ENCODE measurements around the gene AKT2.

Gene AKT2

DNA sequence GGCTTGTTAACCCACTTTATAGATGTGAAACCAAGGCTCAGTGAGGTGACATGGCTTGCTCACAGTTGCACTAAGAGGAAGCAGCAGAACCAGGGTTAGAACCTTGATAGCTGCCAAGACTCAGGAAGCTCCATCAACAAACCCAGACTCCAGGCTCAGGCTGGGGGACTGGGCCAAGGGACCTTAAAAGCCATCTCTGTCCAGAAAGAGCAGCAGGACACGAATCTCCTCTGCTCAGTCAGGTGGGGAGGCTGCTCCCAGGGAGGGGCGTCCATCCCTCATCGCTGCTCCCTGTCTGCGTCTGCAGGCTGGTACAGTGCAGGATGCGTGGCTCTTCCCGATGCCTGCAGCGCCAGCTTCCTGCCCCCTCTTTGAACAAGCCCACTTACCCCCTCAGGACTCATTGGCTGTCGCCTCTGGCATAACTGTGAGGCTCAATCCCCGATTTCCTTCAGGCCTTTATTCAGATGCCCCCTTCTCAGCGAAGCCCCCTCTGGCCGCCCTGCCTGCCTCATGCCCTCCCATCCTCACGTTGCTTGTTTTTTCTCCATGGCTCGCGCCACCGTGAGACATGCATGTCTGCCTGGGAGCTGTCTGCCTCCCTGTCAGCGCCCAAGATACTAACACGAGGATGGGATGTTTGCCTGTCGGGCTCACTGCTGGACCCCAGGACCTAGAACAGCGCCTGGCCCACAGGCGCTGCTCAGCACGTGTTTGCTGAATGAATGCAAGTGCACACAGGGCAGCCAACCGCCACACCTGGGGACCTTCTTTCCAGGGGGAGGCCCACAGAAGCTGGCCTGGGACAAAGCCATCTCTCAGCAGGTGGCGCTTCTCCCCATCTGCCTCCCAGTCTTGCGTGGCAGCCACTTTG is 21.5 kb downstream of the AKT2 start:
- TF ChIP-seq, protein P1, sequence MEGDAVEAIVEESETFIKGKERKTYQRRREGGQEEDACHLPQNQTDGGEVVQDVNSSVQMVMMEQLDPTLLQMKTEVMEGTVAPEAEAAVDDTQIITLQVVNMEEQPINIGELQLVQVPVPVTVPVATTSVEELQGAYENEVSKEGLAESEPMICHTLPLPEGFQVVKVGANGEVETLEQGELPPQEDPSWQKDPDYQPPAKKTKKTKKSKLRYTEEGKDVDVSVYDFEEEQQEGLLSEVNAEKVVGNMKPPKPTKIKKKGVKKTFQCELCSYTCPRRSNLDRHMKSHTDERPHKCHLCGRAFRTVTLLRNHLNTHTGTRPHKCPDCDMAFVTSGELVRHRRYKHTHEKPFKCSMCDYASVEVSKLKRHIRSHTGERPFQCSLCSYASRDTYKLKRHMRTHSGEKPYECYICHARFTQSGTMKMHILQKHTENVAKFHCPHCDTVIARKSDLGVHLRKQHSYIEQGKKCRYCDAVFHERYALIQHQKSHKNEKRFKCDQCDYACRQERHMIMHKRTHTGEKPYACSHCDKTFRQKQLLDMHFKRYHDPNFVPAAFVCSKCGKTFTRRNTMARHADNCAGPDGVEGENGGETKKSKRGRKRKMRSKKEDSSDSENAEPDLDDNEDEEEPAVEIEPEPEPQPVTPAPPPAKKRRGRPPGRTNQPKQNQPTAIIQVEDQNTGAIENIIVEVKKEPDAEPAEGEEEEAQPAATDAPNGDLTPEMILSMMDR (IDR thresholded peaks at IDR 0.05; ENCODE audit: low read depth, low read length) = no peak
- no peak overlapping the region for H3K4me3 ChIP-seq (replicated peaks in 1 of 2; ENCODE audit: low read depth in 2 of 2, low read length in 2 of 2)
- no peak for DNase-seq (ENCODE audit: low read depth in 2 of 2)

DNA sequence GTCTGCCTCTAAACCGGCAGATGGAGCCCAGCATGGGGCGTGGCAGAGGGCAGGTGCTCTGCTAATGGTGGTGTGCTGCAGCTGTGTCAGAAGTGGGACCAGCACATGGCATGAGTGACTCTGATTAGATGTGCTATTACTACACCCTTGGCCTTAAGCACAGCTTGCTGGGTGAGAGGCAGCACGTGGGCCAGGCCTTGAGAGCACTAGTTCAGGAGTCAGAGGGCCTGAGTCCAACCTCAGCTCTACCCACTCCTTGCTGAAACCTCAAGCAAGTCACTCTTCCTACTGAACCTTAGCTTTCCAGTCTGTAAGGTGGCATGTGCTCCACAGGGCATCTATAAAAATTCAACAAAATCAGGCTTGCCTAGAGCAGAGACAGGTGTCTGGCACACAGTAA is 22.7 kb downstream of the AKT2 start:
- no peak for DNase-seq (ENCODE audit: low read depth in 2 of 2)
- TF ChIP-seq, protein P1 (IDR thresholded peaks at IDR 0.05; ENCODE audit: low read depth, low read length) = no peak
- no peak overlapping the region for H3K4me3 ChIP-seq (replicated peaks in 1 of 2; ENCODE audit: low read depth in 2 of 2, low read length in 2 of 2)

DNA sequence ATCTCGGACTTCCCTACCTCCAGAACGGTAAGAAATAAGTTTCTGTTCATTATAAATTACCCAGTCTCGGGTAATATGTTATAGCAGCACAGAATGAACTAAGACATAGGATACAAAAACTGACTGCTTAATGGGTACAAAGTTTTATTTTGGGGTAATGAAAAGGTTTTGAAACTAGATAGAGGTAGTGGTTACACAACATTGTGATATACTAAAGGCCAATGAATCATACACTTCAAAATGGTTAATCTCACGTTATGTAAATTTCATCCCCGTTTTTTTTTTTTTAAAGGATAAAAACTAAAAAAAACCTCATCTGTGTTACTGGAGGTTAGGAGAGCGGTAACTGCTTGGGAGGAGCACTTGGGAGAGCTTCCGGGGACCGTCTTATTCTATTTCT is 23.5 kb downstream of the AKT2 start:
- TF ChIP-seq, protein P1 (IDR thresholded peaks at IDR 0.05; ENCODE audit: low read depth, low read length) = no peak
- H3K4me3 ChIP-seq (replicated peaks in 1 of 2; ENCODE audit: low read depth in 2 of 2, low read length in 2 of 2) = no peak overlapping the region
- no peak for DNase-seq (ENCODE audit: low read depth in 2 of 2)

DNA sequence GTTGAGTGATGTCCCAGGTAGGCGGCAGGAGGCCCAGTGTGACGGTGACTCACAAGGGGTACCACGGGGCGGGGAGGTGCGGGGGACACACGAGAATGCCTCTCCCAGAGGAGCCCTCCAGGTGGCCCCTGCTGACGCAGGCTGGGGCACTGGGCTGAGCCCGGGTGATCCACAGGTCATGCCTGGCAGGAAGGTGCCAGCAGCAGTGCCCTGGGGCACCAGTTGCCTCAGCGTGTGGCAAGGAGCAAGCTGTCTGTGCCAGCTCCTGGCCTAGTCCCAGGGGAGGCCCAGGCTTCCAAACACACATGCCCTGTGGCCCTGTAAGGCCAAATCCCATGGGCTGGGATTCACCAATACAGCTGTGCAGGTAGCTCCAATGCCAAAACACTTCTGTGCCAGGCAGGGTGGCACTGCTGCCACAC is 28.0 kb downstream of the AKT2 start:
- no peak overlapping the region for H3K4me3 ChIP-seq (replicated peaks in 1 of 2; ENCODE audit: low read depth in 2 of 2, low read length in 2 of 2)
- DNase-seq (ENCODE audit: low read depth in 2 of 2) = no peak
- TF ChIP-seq, protein P1 (IDR thresholded peaks at IDR 0.05; ENCODE audit: low read depth, low read length) = no peak

DNA sequence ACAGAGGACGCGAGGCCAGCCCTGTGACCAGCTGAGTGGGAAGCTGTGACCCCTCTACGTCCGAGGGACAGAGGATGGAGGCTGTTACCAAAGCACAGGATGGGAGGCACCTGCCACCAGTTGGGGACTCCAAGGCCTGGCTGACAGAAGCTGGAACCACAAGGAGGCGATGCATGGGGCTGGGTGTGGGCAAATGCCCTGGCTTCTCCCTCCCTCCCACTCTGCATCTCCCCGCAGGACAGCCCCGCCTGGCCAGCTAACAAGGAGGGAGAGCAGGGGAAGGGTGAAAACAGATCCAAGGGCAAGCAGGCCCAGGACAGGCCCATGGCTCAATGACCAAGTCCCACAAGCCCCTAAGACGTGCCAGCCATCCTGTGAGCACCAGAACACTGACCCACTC is 28.6 kb downstream of the AKT2 start:
- TF ChIP-seq, protein P1 (IDR thresholded peaks at IDR 0.05; ENCODE audit: low read depth, low read length) = no peak
- DNase-seq (ENCODE audit: low read depth in 2 of 2) = no peak
- no peak overlapping the region for H3K4me3 ChIP-seq (replicated peaks in 1 of 2; ENCODE audit: low read depth in 2 of 2, low read length in 2 of 2)

DNA sequence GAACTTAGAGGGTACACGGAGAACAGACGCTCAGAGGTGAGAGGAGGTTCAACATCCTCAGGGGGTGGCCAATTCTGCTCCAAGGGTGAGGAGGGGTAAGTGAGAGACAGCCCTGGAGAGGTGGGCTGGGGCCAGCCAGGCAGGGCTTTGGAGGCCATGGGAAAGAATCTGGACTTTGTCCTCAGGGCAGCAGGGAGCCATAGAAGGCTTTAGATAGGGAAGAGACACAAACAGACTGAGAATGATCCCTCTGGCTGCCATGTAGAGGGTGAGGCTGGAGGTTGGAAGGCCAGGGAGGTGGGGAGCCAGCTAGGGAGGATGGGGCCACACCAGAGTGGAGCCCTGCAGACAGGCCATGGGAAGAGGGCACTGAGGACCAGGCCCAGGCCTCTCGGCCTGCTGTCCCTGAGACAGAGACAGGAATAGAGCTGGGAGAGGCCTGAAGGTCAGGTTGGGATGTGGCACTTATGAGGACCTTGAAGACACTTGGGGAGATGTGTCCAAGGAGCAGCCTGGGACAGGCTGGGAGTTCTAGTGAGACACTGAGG is 29.5 kb downstream of the AKT2 start:
- no peak for DNase-seq (ENCODE audit: low read depth in 2 of 2)
- no peak overlapping the region for H3K4me3 ChIP-seq (replicated peaks in 1 of 2; ENCODE audit: low read depth in 2 of 2, low read length in 2 of 2)
- TF ChIP-seq, protein P1 (IDR thresholded peaks at IDR 0.05; ENCODE audit: low read depth, low read length) = no peak
